ENCODE data around the gene PADI2. TPM values are rescaled to one million over a fixed set of nuclear protein-coding genes. Genes with fewer than 3 reads are reported as not detected.

Gene PADI2
- total RNA-seq, 1 donor = under 0.01 TPM

GRCh38 chr1:17080880-17081279, 38.4 kb downstream of the PADI2 start:
- no peak overlapping the region for H3K4me3 ChIP-seq (ENCODE audit: insufficient read depth, low read length)
- H3K36me3 ChIP-seq (ENCODE audit: insufficient read depth, low read length) = no peaks in the 10 kb centered on the region
- H3K27ac ChIP-seq (ENCODE audit: low read depth, low read length) = no peak overlapping the region
- H4K20me1 ChIP-seq (ENCODE audit: insufficient read depth, low read length) = no peaks in the 10 kb centered on the region
- peaks cover 6% of the 10 kb centered on the region for H3K27me3 ChIP-seq (ENCODE audit: insufficient read depth, low read length)
- H2AFZ ChIP-seq (ENCODE audit: low read length) = no peak overlapping the region
- H3K9me3 ChIP-seq (ENCODE audit: low read depth, low read length) = no peaks in the 10 kb centered on the region
- no peaks in the 10 kb centered on the region for H3K79me2 ChIP-seq (ENCODE audit: insufficient read depth, low read length)
- H3K4me1 ChIP-seq (ENCODE audit: insufficient read depth, low read length) = no peaks in the 10 kb centered on the region
- DNase-seq (ENCODE audit: insufficient read length, low spot score, missing footprints) = no peak
- TF ChIP-seq, protein P1, sequence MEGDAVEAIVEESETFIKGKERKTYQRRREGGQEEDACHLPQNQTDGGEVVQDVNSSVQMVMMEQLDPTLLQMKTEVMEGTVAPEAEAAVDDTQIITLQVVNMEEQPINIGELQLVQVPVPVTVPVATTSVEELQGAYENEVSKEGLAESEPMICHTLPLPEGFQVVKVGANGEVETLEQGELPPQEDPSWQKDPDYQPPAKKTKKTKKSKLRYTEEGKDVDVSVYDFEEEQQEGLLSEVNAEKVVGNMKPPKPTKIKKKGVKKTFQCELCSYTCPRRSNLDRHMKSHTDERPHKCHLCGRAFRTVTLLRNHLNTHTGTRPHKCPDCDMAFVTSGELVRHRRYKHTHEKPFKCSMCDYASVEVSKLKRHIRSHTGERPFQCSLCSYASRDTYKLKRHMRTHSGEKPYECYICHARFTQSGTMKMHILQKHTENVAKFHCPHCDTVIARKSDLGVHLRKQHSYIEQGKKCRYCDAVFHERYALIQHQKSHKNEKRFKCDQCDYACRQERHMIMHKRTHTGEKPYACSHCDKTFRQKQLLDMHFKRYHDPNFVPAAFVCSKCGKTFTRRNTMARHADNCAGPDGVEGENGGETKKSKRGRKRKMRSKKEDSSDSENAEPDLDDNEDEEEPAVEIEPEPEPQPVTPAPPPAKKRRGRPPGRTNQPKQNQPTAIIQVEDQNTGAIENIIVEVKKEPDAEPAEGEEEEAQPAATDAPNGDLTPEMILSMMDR (IDR thresholded peaks at IDR 0.05; ENCODE audit: extremely low read depth, low read depth, low read length) = no peak
- no peak overlapping the region for H3K4me2 ChIP-seq (ENCODE audit: insufficient read depth, low read length)

GRCh38 chr1:17080085-17080759, 39.0 kb downstream of the PADI2 start:
- TF ChIP-seq, protein P1 (IDR thresholded peaks at IDR 0.05; ENCODE audit: extremely low read depth, low read depth, low read length) = no peak
- Histone ChIP-seq H3K27me3 (ENCODE audit: insufficient read depth, low read length) (peaks cover 6% of the 10 kb centered on the region), H3K4me3 (ENCODE audit: insufficient read depth, low read length) (no peak overlapping the region), H3K36me3 (ENCODE audit: insufficient read depth, low read length) (no peaks in the 10 kb centered on the region), H3K4me1 (ENCODE audit: insufficient read depth, low read length) (no peaks in the 10 kb centered on the region), H3K79me2 (ENCODE audit: insufficient read depth, low read length) (no peaks in the 10 kb centered on the region), H3K9me3 (ENCODE audit: low read depth, low read length) (no peaks in the 10 kb centered on the region), H3K27ac (ENCODE audit: low read depth, low read length) (no peak overlapping the region), H2AFZ (ENCODE audit: low read length) (no peak overlapping the region), H4K20me1 (ENCODE audit: insufficient read depth, low read length) (no peaks in the 10 kb centered on the region), H3K4me2 (ENCODE audit: insufficient read depth, low read length) (no peak overlapping the region)
- DNase-seq (ENCODE audit: insufficient read length, low spot score, missing footprints) = peak; percentile 23

DNA sequence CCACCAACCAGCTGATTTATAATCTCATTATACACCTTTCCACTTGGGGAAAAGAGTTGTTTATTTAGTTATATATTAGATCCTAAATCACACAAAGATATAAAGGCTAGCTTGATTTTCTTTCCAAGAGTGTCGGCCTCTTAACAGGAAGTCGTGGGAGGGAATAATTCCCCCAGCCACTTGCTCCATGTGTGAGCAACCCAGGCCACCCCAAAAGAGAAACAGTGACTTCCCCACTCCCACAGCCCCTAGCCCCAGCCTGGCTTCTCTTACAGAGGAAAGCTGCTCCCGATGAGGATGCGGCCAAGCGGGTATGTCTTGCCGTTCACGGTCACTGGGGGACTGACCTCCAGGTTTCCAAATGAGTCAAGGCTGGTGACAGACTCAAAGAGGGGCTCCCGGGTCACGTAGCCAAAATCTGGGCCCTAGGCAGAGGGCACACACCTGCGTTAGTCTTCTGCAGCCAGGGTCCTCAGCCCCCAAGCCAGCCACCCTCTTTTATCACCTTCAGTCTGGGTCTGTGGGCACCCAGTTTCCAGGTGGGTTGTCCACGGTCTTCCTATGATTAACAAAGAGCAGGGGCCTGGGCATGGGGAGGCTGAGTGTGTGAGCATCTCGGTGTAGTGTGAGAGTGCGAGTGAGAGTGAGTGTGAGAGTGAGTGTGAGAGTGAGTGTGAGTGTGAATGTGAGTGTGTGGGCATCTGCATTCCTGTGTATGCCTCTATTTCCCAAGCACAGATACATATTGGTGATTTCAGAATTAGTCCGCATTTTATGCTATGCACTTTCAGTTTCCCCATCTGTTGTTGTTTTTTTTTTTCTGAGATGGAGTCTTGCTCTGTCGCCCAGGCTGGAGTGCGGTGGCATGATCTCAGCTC, 40.0 kb downstream of the PADI2 start:
- H3K27me3 ChIP-seq (ENCODE audit: insufficient read depth, low read length) = peaks cover under 1% of the 10 kb centered on the region
- TF ChIP-seq, protein P1 (IDR thresholded peaks at IDR 0.05; ENCODE audit: extremely low read depth, low read depth, low read length) = no peak
- no peaks in the 10 kb centered on the region for H3K4me1 ChIP-seq (ENCODE audit: insufficient read depth, low read length)
- H3K79me2 ChIP-seq (ENCODE audit: insufficient read depth, low read length) = no peaks in the 10 kb centered on the region
- H3K4me3 ChIP-seq (ENCODE audit: insufficient read depth, low read length) = no peak overlapping the region
- no peaks in the 10 kb centered on the region for H3K36me3 ChIP-seq (ENCODE audit: insufficient read depth, low read length)
- no peaks in the 10 kb centered on the region for H4K20me1 ChIP-seq (ENCODE audit: insufficient read depth, low read length)
- H3K9me3 ChIP-seq (ENCODE audit: low read depth, low read length) = no peaks in the 10 kb centered on the region
- peak; percentile 34 for DNase-seq (ENCODE audit: insufficient read length, low spot score, missing footprints)
- H2AFZ ChIP-seq (ENCODE audit: low read length) = no peak overlapping the region
- no peak overlapping the region for H3K4me2 ChIP-seq (ENCODE audit: insufficient read depth, low read length)
- no peak overlapping the region for H3K27ac ChIP-seq (ENCODE audit: low read depth, low read length)

All from osteoblast (primary cell).